CD14-positive monocyte (primary cell): ENCODE measurements around the gene STIL. TPM values are rescaled to one million over a fixed set of nuclear protein-coding genes. Genes with fewer than 3 reads are reported as not detected.

Experiments used
- DNase-seq, 3 donors: peaks; one replicate each; pipeline ENCODE4 v3.0.0-alpha.2; 2011 to 2022
- H2AFZ ChIP-seq: 2 replicates; pipeline ENCODE4 v1.6.0; 2012; ENCODE audit warnings: mild to moderate bottlenecking, low read depth, low read length, inconsistent platforms; ENCODE audit not compliant: insufficient read depth, poor library complexity, severe bottlenecking
- H3K27ac ChIP-seq, 2 donors: 1 replicate in 1 of 2; 2 replicates in 1 of 2; pipeline ENCODE4 v1.5.1; 2012 to 2013; ENCODE audit warnings: low read length in 2 of 2, control low read depth in 1 of 2, inconsistent platforms in 1 of 2, low read depth in 1 of 2, mild to moderate bottlenecking in 1 of 2
- H3K27me3 ChIP-seq, 2 donors: one replicate each; pipeline versions ENCODE4 v1.6.0 to v1.6.1; 2011 to 2013; ENCODE audit warnings: low read length in 2 of 2; ENCODE audit not compliant: control insufficient read depth in 2 of 2, insufficient read depth in 2 of 2
- H3K36me3 ChIP-seq, 2 donors: replicated peaks in 1 of 2; 1 replicate in 1 of 2; 2 replicates in 1 of 2; pipeline versions ENCODE4 v1.5.1 to v1.6.1; 2012 to 2013; ENCODE audit warnings: low read length in 2 of 2, control low read depth in 1 of 2, inconsistent platforms in 1 of 2, mild to moderate bottlenecking in 1 of 2; ENCODE audit not compliant: insufficient read depth in 2 of 2, control insufficient read depth in 1 of 2
- H3K4me1 ChIP-seq, 2 donors: 1 replicate in 1 of 2; 2 replicates in 1 of 2; pipeline versions ENCODE4 v1.5.1 to v1.6.1; 2012 to 2013; ENCODE audit warnings: low read length in 2 of 2, control low read depth in 1 of 2, inconsistent platforms in 1 of 2, mild to moderate bottlenecking in 1 of 2, moderate library complexity in 1 of 2; ENCODE audit not compliant: insufficient read depth in 2 of 2, control insufficient read depth in 1 of 2
- H3K4me2 ChIP-seq: replicated peaks from 2 replicates; pipeline ENCODE3; 2012; ENCODE audit warnings: low read length, moderate library complexity, mild to moderate bottlenecking; ENCODE audit not compliant: poor library complexity, severe bottlenecking; ENCODE audit errors: extremely low read depth
- H3K4me3 ChIP-seq, 3 experiments: fragments of 200-600 bp in 1 of 3; sonication (generic) in 1 of 3; replicated peaks in 1 of 3; 1 replicate in 2 of 3; 2 replicates in 1 of 3; pipeline ENCODE4 v1.5.1; 2011 to 2013; ENCODE audit warnings: low read length in 3 of 3, mild to moderate bottlenecking in 3 of 3, control low read depth in 2 of 3, low read depth in 2 of 3, inconsistent platforms in 1 of 3, moderate library complexity in 1 of 3
- H3K79me2 ChIP-seq: 2 replicates; pipeline ENCODE4 v1.6.0; 2012; ENCODE audit warnings: mild to moderate bottlenecking, control low read depth, inconsistent platforms, low read length, moderate library complexity; ENCODE audit not compliant: insufficient read depth
- H3K9ac ChIP-seq: 2 replicates; pipeline ENCODE4 v1.6.0; 2017; ENCODE audit warnings: low read length, mild to moderate bottlenecking; ENCODE audit not compliant: insufficient read depth, poor library complexity, severe bottlenecking
- H3K9me3 ChIP-seq, 2 donors: replicated peaks in 1 of 2; 1 replicate in 1 of 2; 2 replicates in 1 of 2; pipeline versions ENCODE4 v1.5.1 to v1.6.1; 2012 to 2013; ENCODE audit warnings: low read length in 2 of 2, control low read depth in 1 of 2; ENCODE audit not compliant: control insufficient read depth in 1 of 2, insufficient read depth in 1 of 2
- H4K20me1 ChIP-seq: 2 replicates; pipeline ENCODE4 v1.6.0; 2012; ENCODE audit warnings: mild to moderate bottlenecking, low read length, control low read depth, moderate library complexity; ENCODE audit not compliant: insufficient read depth
- H3K27ac Mint-ChIP-seq, 7 donors: one replicate each; pipeline ENCODE4 v1.8.0; 2020; ENCODE audit warnings: mild to moderate bottlenecking in 7 of 7, mixed read lengths in 7 of 7, moderate library complexity in 6 of 7, inconsistent platforms in 2 of 7
- H3K27me3 Mint-ChIP-seq, 3 donors: one replicate each; pipeline ENCODE4 v1.8.0; 2021 to 2022; ENCODE audit warnings: low read depth in 3 of 3, mild to moderate bottlenecking in 3 of 3, mixed read lengths in 3 of 3, moderate library complexity in 3 of 3, inconsistent platforms in 1 of 3
- H3K36me3 Mint-ChIP-seq, 2 donors: one replicate each; pipeline ENCODE4 v1.8.0; 2020; ENCODE audit warnings: mixed read lengths in 2 of 2, inconsistent platforms in 1 of 2, mild to moderate bottlenecking in 1 of 2
- H3K4me1 Mint-ChIP-seq: one replicate; pipeline ENCODE4 v1.8.0; 2020; ENCODE audit warnings: mild to moderate bottlenecking, mixed read lengths
- H3K4me3 Mint-ChIP-seq, 2 donors: one replicate each; pipeline ENCODE4 v1.8.0; 2020; ENCODE audit warnings: mild to moderate bottlenecking in 2 of 2, mixed read lengths in 2 of 2, moderate library complexity in 1 of 2
- H3K9me3 Mint-ChIP-seq, 7 donors: one replicate each; pipeline ENCODE4 v1.8.0; 2020 to 2022; ENCODE audit warnings: mixed read lengths in 7 of 7, mild to moderate bottlenecking in 6 of 7, moderate library complexity in 6 of 7, inconsistent platforms in 2 of 7
- WGBS: methylation state at CpG from one replicate; pipeline ENCODE4 v1.1.5; 2013; ENCODE audit warnings: missing lambda C conversion rate; ENCODE audit not compliant: insufficient coverage; 5-methylcytosine and 5-hydroxymethylcytosine counted together
- intact Hi-C, 2 donors: fragments of 100-400 bp; cut with micrococcal nuclease; formaldehyde crosslinking; loops; one replicate each; pipeline versions ENCODE4 v1.15.0 to v1.15.1; 2023
- polyA plus RNA-seq, 3 donors: library from polyadenylated mRNA; depleted of rRNA in 1 of 3; unstranded in 2 of 3; stranded (reverse) in 1 of 3; fragments of 300-500 nt in 2 of 3; fragments of >200 nt in 1 of 3; fragmentation: Illumina TruSeq in 2 of 3; gene quantifications; 1 replicate in 2 of 3; 2 replicates in 1 of 3; pipeline ENCODE4 v1.2.3, GENCODE V29; 2012 to 2021
- TF ChIP-seq, protein P1 (sequence below): fragments of 200-600 bp; IDR thresholded peaks from one replicate; pipeline ENCODE4 v1.8.0; 2022; ENCODE audit warnings: antibody characterized with exemption, mild to moderate bottlenecking

Gene STIL
- polyA plus RNA-seq, 3 donors, result 0.16 to 0.31 (median 0.27) TPM

DNA sequence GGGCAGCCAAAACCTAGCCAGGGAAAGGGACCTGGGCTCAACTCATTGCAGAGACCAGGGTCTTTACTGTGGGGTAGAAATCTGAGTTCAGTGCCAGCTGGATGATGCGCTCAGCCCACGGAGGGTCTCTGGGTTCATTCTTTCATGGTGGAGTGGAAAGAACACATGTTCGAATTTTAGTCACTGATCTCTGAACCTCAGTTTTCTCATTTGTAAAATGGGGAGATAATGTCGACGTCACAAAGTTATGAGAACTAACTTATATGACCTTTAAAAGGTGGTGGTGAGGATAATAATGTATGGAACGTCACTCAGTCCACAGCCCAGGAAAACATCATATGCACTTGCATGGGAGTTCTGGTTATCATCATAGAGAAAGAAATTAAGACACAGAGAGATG, 80.8 kb downstream of the STIL start:
- Histone ChIP-seq H4K20me1 (peaks cover 5% of the 10 kb centered on the region), H3K27me3 (peaks cover 60 to 85% of the 10 kb centered on the region in 2 donors), H2AFZ (no peak overlapping the region), H3K4me1 (peaks cover 30 to 31% of the 10 kb centered on the region in 2 donors), H3K9ac (no peak overlapping the region), H3K4me3 (no peak overlapping the region), H3K79me2 (no peaks in the 10 kb centered on the region), H3K9me3 (peaks cover 0 to 21% of the 10 kb centered on the region in 2 donors), H3K4me2 (no peak overlapping the region), H3K36me3 (no peaks in the 10 kb centered on the region), H3K27ac (no peak overlapping the region)
- peaks cover 77 to 96% (median 81%) of the 10 kb centered on the region in 3 donors for H3K27me3 Mint-ChIP-seq
- no peak for DNase-seq
- no peak overlapping the region for H3K27ac Mint-ChIP-seq
- peaks cover 12 to 16% of the 10 kb centered on the region in 2 donors for H3K36me3 Mint-ChIP-seq
- intact Hi-C loops, result loop anchor here in 1 of 2 donors (5.0 kb wide), 1 partner anchor 199 kb away; no protein-coding TSS in a partner anchor
- peak overlapping the region in 1 of 2 donors; percentile 92 for H3K4me3 Mint-ChIP-seq
- TF ChIP-seq, protein P1, sequence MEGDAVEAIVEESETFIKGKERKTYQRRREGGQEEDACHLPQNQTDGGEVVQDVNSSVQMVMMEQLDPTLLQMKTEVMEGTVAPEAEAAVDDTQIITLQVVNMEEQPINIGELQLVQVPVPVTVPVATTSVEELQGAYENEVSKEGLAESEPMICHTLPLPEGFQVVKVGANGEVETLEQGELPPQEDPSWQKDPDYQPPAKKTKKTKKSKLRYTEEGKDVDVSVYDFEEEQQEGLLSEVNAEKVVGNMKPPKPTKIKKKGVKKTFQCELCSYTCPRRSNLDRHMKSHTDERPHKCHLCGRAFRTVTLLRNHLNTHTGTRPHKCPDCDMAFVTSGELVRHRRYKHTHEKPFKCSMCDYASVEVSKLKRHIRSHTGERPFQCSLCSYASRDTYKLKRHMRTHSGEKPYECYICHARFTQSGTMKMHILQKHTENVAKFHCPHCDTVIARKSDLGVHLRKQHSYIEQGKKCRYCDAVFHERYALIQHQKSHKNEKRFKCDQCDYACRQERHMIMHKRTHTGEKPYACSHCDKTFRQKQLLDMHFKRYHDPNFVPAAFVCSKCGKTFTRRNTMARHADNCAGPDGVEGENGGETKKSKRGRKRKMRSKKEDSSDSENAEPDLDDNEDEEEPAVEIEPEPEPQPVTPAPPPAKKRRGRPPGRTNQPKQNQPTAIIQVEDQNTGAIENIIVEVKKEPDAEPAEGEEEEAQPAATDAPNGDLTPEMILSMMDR, result no peak
- peaks cover 0 to 35% (median 23%) of the 10 kb centered on the region in 7 donors for H3K9me3 Mint-ChIP-seq
- H3K4me1 Mint-ChIP-seq, result peaks cover 46% of the 10 kb centered on the region
- WGBS, result 75% methylated on average over 2 of the region's 6 CpGs

DNA sequence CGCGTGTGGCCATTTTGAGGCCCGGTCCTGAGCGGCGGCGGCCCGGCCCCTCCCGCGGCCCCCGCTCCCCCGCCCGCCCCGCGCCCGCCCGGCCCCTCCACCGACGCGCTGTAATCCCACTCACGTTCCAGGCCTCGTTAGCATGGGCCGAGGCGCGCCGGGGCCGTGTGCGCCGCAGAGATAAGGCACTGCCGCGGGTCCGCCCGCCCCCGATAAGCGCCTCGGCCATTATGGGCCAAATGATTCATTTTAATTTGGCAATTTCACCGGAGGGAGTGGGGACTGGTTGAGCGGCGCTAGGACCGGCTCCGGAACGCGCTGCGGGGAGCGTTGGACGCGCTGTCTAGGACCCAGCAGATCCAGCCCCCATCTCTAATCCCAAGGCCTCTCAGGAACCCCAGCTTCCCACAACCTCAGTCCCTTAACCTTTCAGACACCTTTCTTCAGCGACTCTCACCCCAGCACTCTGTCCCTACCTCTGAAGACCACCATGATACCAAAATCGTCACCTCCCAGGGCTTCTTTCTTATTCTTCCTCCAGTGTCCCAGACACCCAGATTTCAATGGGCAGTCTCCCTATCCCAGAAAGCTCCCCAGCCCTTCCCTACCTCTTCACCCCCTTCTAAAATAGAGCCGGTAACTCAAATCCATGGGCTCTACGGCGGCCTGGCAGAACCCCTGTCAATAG, 81.6 kb downstream of the STIL start, which contains the start of gene TAL1:
Gene TAL1, minus strand, starts transcription at position 39 of the 688 bp plus-strand sequence. CDS start 6,337 bp downstream, outside the sequence.
- H3K4me2 ChIP-seq, result peak within 1 kb of the TSS; percentile 85

More for the DNA sequence above, 81.6 kb downstream of the STIL start, which contains the start of gene TAL1:
- Histone ChIP-seq H3K4me3 (peak within 1 kb of the TSS; percentile 10 to 73 (median 36)), H3K27ac (no peak within 1 kb of the TSS), H3K4me1 (peaks cover 30 to 31% of the 10 kb centered on the region in 2 donors), H4K20me1 (peaks cover 5% of the 10 kb centered on the region), H3K36me3 (no peaks in the 10 kb centered on the region), H3K9ac (peak within 1 kb of the TSS; percentile 33), H3K79me2 (no peaks in the 10 kb centered on the region), H3K27me3 (peaks cover 69 to 89% of the 10 kb centered on the region in 2 donors), H3K9me3 (peaks cover 0 to 21% of the 10 kb centered on the region in 2 donors), H2AFZ (peak within 1 kb of the TSS; percentile 59)
- peaks cover 83 to 99% (median 90%) of the 10 kb centered on the region in 3 donors for H3K27me3 Mint-ChIP-seq
- H3K4me3 Mint-ChIP-seq, result peak within 1 kb of the TSS; percentile 84 to 98
- DNase-seq, result peak; percentile 21 to 36 (median 22)
- H3K36me3 Mint-ChIP-seq, result peaks cover 12 to 16% of the 10 kb centered on the region in 2 donors
- intact Hi-C loops, result loop anchor here in 1 of 2 donors (5.0 kb wide), 1 partner anchor 200 kb away; no protein-coding TSS in a partner anchor
- TF ChIP-seq, protein P1, result no peak
- WGBS, result 4% methylated on average over 49 of the region's 51 CpGs
- peak within 1 kb of the TSS; percentile 5 to 91 (median 74) for H3K27ac Mint-ChIP-seq
- H3K4me1 Mint-ChIP-seq, result peaks cover 42% of the 10 kb centered on the region
- H3K9me3 Mint-ChIP-seq, result peaks cover 0 to 35% (median 23%) of the 10 kb centered on the region in 7 donors
